Measurements from ENCODE around the gene UPK3B.
"Not testable (repeated sequence)": the region's sequence is repeated elsewhere in the genome, so short reads cannot be mapped to it uniquely, and the experiment has no call there.

The UPK3B gene

DNA sequence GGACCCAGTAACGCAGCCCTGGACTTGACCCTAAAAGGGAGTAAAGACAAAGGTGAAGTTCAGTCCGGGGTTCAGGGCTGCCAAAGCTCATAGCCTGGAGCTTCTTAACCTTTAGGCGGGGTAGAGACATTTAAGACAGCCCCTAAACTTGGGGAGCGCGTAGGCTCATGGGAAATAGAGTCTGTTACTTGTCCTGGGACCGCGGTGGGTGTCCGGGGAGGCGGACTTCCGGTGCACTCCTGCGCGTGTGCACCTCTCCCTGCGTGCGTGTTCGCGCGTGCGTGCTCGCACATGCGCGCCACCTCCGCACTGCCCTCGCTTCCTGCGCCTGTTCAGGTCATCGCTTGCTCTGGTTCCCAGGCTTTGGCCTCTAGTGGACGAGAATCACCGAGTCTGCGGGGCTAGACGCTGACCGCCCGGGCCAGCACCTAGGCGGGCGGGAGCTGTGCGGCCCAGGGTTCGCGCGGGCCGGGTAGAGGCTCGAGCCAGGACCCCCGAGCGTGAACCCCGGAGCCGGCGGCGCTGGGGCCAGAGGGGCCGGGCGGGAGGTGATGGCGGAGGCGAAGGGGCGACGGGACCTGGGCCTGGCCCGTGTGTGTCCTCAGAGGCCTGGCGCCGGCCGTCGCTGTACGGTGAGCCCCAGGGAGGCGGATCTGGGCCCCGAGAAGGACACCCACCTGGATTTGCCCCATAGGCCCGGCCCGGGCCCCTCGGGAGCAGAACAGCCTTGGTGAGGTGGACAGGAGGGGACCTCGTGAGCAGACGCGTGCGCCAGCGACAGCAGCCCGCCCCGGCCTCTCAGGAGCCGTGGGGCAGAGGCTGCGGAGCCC is 38.9 kb downstream of the UPK3B start:
- DNase-seq = peak; percentile 97
- Histone ChIP-seq H3K4me1 (ENCODE audit: insufficient read depth, low read length) (peaks cover 13% of the 10 kb centered on the region), H3K79me2 (ENCODE audit: insufficient read depth, low read length) (peaks cover 37% of the 10 kb centered on the region), H3K4me3 (ENCODE audit: low read depth in 1 of 2, low read length in 2 of 2) (peak overlapping the region; percentile 93 to 99), H3K36me3 (ENCODE audit: insufficient read depth, low read length) (peaks cover 10% of the 10 kb centered on the region), H2AFZ (ENCODE audit: low read depth, low read length) (peak overlapping the region; percentile 89), H4K20me1 (ENCODE audit: insufficient read depth, low read length) (peaks cover 11% of the 10 kb centered on the region; the same call in 1 of the 2 replicates), H3K4me2 (ENCODE audit: insufficient read depth, low read length) (peak overlapping the region; percentile 79), H3K9ac (ENCODE audit: low read depth, low read length) (peak overlapping the region; percentile 96), H3K27ac (ENCODE audit: low read length) (peak overlapping the region; percentile 90)
- H3K27me3 ChIP-seq (ENCODE audit: insufficient read depth, low read length, poor library complexity); H3K9me3 ChIP-seq (ENCODE audit: insufficient read depth, low read length, severe bottlenecking): not testable (repeated sequence)
- ATAC-seq (ENCODE audit: insufficient read depth, low read depth) = peak; percentile 100

DNA sequence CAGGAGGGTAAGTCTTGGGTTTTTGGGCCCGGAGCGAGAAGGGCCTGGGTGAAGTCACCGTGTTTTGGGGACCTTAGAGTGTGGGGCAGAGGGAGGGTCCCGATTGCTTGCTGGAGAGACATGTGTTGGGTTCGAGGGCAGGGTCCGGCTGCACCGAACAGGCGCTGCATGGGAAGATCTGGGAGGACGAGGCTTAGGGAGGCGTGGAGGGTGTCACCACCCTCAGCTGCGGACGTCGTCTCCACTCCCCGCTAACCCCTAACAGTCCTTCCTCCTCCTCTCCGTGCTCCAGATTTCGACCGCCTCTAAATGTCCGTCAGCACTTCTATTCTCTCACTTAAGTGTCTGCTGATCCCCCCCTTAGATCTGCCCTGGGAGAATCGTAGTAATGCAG is 39.5 kb downstream of the UPK3B start:
- peaks cover 11% of the 10 kb centered on the region; the same call in 1 of the 2 replicates for H4K20me1 ChIP-seq (ENCODE audit: insufficient read depth, low read length)
- peak overlapping the region; percentile 93 to 99 for H3K4me3 ChIP-seq (ENCODE audit: low read depth in 1 of 2, low read length in 2 of 2)
- peak overlapping the region; percentile 79 for H3K4me2 ChIP-seq (ENCODE audit: insufficient read depth, low read length)
- peak overlapping the region; percentile 96 for H3K9ac ChIP-seq (ENCODE audit: low read depth, low read length)
- not testable (repeated sequence) for H3K9me3 ChIP-seq (ENCODE audit: insufficient read depth, low read length, severe bottlenecking); DNase-seq; H3K27me3 ChIP-seq (ENCODE audit: insufficient read depth, low read length, poor library complexity); ATAC-seq (ENCODE audit: insufficient read depth, low read depth)
- peak overlapping the region; percentile 89 for H2AFZ ChIP-seq (ENCODE audit: low read depth, low read length)
- peaks cover 15% of the 10 kb centered on the region for H3K36me3 ChIP-seq (ENCODE audit: insufficient read depth, low read length)
- H3K79me2 ChIP-seq (ENCODE audit: insufficient read depth, low read length) = peaks cover 40% of the 10 kb centered on the region
- peak overlapping the region; percentile 90 for H3K27ac ChIP-seq (ENCODE audit: low read length)
- peaks cover 13% of the 10 kb centered on the region for H3K4me1 ChIP-seq (ENCODE audit: insufficient read depth, low read length)

DNA sequence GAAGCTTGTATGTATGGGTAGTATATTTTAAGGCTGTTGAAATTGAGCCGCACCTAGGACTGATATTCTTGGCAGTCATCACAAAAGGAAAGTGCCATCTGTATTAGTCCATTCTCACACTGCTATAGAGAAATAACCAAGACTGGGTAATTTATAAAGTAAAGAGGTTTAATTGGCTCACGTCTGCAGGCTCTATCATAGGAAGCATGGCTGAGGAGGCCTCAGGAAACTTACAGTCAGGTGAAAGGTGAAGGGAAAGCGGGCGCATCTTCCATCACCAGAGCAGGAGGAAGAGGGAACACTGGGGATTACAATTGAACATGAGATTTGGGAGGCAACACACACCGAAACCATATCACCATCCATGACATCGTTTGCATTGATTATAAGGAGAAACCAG is 41.6 kb downstream of the UPK3B start:
- not testable (repeated sequence) for H2AFZ ChIP-seq (ENCODE audit: low read depth, low read length); DNase-seq; H3K27me3 ChIP-seq (ENCODE audit: insufficient read depth, low read length, poor library complexity); ATAC-seq (ENCODE audit: insufficient read depth, low read depth); H3K9ac ChIP-seq (ENCODE audit: low read depth, low read length); H3K9me3 ChIP-seq (ENCODE audit: insufficient read depth, low read length, severe bottlenecking); H3K4me3 ChIP-seq (ENCODE audit: low read depth in 1 of 2, low read length in 2 of 2); H3K27ac ChIP-seq (ENCODE audit: low read length)
- Histone ChIP-seq H3K36me3 (ENCODE audit: insufficient read depth, low read length) (peaks cover 26% of the 10 kb centered on the region), H4K20me1 (ENCODE audit: insufficient read depth, low read length) (peaks cover 15% of the 10 kb centered on the region; the same call in 1 of the 2 replicates), H3K4me1 (ENCODE audit: insufficient read depth, low read length) (peaks cover 13% of the 10 kb centered on the region), H3K79me2 (ENCODE audit: insufficient read depth, low read length) (peaks cover 53% of the 10 kb centered on the region), H3K4me2 (ENCODE audit: insufficient read depth, low read length) (peak overlapping the region; percentile 42; the same call in 1 of the 2 replicates)

DNA sequence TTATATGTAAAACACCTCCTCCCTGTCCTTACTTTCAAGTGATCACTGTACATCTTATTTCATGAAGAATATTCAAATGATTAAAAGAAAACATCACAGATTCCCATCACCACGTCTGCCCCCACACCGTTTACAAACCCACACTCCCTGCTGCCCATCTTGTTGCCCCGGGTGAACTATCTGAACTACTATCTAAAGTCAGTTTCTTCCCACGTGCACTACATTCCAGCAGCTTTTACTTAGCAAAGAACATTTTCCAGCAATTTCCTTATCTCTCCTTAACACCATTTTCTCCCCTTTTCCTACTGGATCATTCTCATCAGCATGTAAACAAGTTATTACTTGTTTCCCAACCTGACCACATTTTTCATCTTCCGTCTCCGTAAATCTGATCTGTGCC is 49.3 kb downstream of the UPK3B start:
- peaks cover 54% of the 10 kb centered on the region for H3K79me2 ChIP-seq (ENCODE audit: insufficient read depth, low read length)
- not testable (repeated sequence) for H3K4me3 ChIP-seq (ENCODE audit: low read depth in 1 of 2, low read length in 2 of 2); H3K27me3 ChIP-seq (ENCODE audit: insufficient read depth, low read length, poor library complexity); H4K20me1 ChIP-seq (ENCODE audit: insufficient read depth, low read length); H3K27ac ChIP-seq (ENCODE audit: low read length); ATAC-seq (ENCODE audit: insufficient read depth, low read depth); H2AFZ ChIP-seq (ENCODE audit: low read depth, low read length); H3K9me3 ChIP-seq (ENCODE audit: insufficient read depth, low read length, severe bottlenecking); H3K4me1 ChIP-seq (ENCODE audit: insufficient read depth, low read length); H3K9ac ChIP-seq (ENCODE audit: low read depth, low read length); H3K4me2 ChIP-seq (ENCODE audit: insufficient read depth, low read length); DNase-seq
- H3K36me3 ChIP-seq (ENCODE audit: insufficient read depth, low read length) = peaks cover 17% of the 10 kb centered on the region; the same call in 1 of the 2 replicates

DNA sequence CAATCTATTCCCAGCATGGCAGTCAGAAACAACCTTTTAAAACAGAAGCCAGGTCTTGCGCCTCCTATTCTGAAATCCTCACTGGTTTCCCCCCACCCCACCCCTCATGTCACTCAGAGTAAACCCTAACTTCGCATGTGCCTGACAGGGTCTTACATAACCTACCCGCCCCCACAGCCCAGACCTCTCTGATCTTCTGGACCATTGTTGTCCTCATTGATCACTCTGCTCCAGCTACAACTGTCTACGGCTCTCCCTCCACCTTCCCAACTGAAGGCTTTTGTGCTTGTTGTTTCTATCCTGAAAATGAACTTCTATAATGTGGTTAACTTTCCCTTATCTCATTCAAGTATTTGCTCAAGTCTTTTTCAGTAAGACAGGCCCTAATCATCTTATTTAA is 49.8 kb downstream of the UPK3B start:
- not testable (repeated sequence) for H3K27me3 ChIP-seq (ENCODE audit: insufficient read depth, low read length, poor library complexity); H3K4me1 ChIP-seq (ENCODE audit: insufficient read depth, low read length); H3K9ac ChIP-seq (ENCODE audit: low read depth, low read length); H3K27ac ChIP-seq (ENCODE audit: low read length); H4K20me1 ChIP-seq (ENCODE audit: insufficient read depth, low read length); H3K4me3 ChIP-seq (ENCODE audit: low read depth in 1 of 2, low read length in 2 of 2); H3K9me3 ChIP-seq (ENCODE audit: insufficient read depth, low read length, severe bottlenecking); H3K4me2 ChIP-seq (ENCODE audit: insufficient read depth, low read length); DNase-seq; H2AFZ ChIP-seq (ENCODE audit: low read depth, low read length); ATAC-seq (ENCODE audit: insufficient read depth, low read depth)
- Histone ChIP-seq H3K79me2 (ENCODE audit: insufficient read depth, low read length) (peaks cover 53% of the 10 kb centered on the region), H3K36me3 (ENCODE audit: insufficient read depth, low read length) (peaks cover 13% of the 10 kb centered on the region; the same call in 1 of the 2 replicates)

DNA sequence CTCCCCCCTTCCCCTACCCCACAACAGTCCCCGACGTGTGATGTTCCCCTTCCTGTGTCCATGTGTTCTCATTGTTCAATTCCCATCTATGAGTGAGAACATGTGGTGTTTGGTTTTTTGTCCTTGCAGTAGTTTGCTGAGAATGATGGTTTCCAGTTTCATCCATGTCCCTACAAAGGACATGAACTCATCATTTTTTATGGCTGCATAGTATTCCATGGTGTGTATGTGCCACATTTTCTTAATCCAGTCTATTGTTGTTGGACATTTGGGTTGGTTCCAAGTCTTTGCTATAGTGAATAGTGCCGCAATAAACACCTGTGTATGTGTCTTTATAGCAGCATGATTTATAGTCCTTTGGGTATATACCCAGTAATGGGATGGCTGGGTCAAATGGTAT is 51.0 kb downstream of the UPK3B start:
- H4K20me1 ChIP-seq (ENCODE audit: insufficient read depth, low read length); H3K4me1 ChIP-seq (ENCODE audit: insufficient read depth, low read length); H3K27ac ChIP-seq (ENCODE audit: low read length); H3K36me3 ChIP-seq (ENCODE audit: insufficient read depth, low read length); H2AFZ ChIP-seq (ENCODE audit: low read depth, low read length); H3K27me3 ChIP-seq (ENCODE audit: insufficient read depth, low read length, poor library complexity); H3K4me3 ChIP-seq (ENCODE audit: low read depth in 1 of 2, low read length in 2 of 2); H3K9ac ChIP-seq (ENCODE audit: low read depth, low read length); DNase-seq; ATAC-seq (ENCODE audit: insufficient read depth, low read depth); H3K9me3 ChIP-seq (ENCODE audit: insufficient read depth, low read length, severe bottlenecking); H3K4me2 ChIP-seq (ENCODE audit: insufficient read depth, low read length): not testable (repeated sequence)
- peaks cover 51% of the 10 kb centered on the region for H3K79me2 ChIP-seq (ENCODE audit: insufficient read depth, low read length)

DNA sequence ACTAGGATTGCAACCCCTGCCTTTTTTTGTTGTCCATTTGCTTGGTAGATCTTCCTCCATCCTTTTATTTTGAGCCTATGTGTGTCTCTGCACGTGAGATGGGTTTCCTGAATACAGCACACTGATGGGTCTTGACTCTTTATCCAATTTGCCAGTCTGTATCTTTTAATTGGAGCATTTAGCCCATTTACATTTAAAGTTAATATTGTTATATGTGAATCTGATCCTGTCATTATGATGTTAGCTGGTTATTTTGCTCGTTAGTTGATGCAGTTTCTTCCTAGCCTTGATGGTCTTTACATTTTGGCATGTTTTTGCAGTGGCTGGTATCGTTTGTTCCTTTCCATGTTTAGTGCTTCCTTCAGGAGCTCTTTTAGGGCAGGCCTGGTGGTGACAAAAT is 54.6 kb downstream of the UPK3B start:
- not testable (repeated sequence) for H2AFZ ChIP-seq (ENCODE audit: low read depth, low read length); H3K4me2 ChIP-seq (ENCODE audit: insufficient read depth, low read length); H3K36me3 ChIP-seq (ENCODE audit: insufficient read depth, low read length); H4K20me1 ChIP-seq (ENCODE audit: insufficient read depth, low read length); DNase-seq; H3K9me3 ChIP-seq (ENCODE audit: insufficient read depth, low read length, severe bottlenecking); H3K4me1 ChIP-seq (ENCODE audit: insufficient read depth, low read length); H3K9ac ChIP-seq (ENCODE audit: low read depth, low read length); H3K27me3 ChIP-seq (ENCODE audit: insufficient read depth, low read length, poor library complexity); H3K27ac ChIP-seq (ENCODE audit: low read length); H3K4me3 ChIP-seq (ENCODE audit: low read depth in 1 of 2, low read length in 2 of 2); ATAC-seq (ENCODE audit: insufficient read depth, low read depth)
- peaks cover 58% of the 10 kb centered on the region for H3K79me2 ChIP-seq (ENCODE audit: insufficient read depth, low read length)

All from DND-41 (cell line).